Loucy (cell line): Measurements from ENCODE around the gene PLA2G4C.
"Not testable (repeated sequence)": the region's sequence is repeated elsewhere in the genome, so short reads cannot be mapped to it uniquely, and the experiment has no call there.

Source experiments
- H2AFZ ChIP-seq: fragments of 200-600 bp; sonication (generic); 2 replicates; pipeline ENCODE4 v1.6.0; 2016; ENCODE audit warnings: antibody characterized with exemption, mild to moderate bottlenecking, low read length, moderate library complexity
- H3F3A ChIP-seq: fragments of 200-600 bp; 2 replicates; pipeline ENCODE4 v1.6.0; 2016; ENCODE audit warnings: antibody characterized with exemption, low read depth, mild to moderate bottlenecking
- H3K27me3 ChIP-seq: fragments of 200-600 bp; sonication (generic); 2 replicates; pipeline ENCODE4 v1.6.1; 2014; ENCODE audit warnings: low read length, mild to moderate bottlenecking; ENCODE audit not compliant: insufficient read depth, poor library complexity, severe bottlenecking
- H3K36me3 ChIP-seq: fragments of 200-600 bp; sonication (generic); 2 replicates; pipeline ENCODE4 v1.6.1; 2016; ENCODE audit warnings: low read length; ENCODE audit not compliant: insufficient read depth
- H3K4me1 ChIP-seq: fragments of 200-600 bp; sonication (generic); 2 replicates; pipeline ENCODE4 v1.5.1; 2014; ENCODE audit warnings: low read length, mild to moderate bottlenecking; ENCODE audit not compliant: insufficient read depth, poor library complexity, severe bottlenecking
- H3K4me2 ChIP-seq: fragments of 200-600 bp; sonication (generic); 2 replicates; pipeline ENCODE4 v1.6.0; 2014; ENCODE audit warnings: antibody characterized with exemption, low read length, low read depth, mild to moderate bottlenecking; ENCODE audit not compliant: poor library complexity, severe bottlenecking
- H3K4me3 ChIP-seq: fragments of 200-600 bp; sonication (generic); 2 replicates; pipeline ENCODE4 v1.5.1; 2014; ENCODE audit warnings: low read length, mild to moderate bottlenecking, mixed read lengths; ENCODE audit not compliant: poor library complexity, severe bottlenecking
- H3K79me2 ChIP-seq: fragments of 200-600 bp; sonication (generic); 2 replicates; pipeline ENCODE4 v1.6.1; 2014; ENCODE audit warnings: low read length; ENCODE audit not compliant: insufficient read depth
- H3K9ac ChIP-seq: fragments of 200-600 bp; sonication (generic); 2 replicates; pipeline ENCODE4 v1.6.0; 2014; ENCODE audit warnings: mild to moderate bottlenecking, low read depth, low read length, moderate library complexity; ENCODE audit not compliant: poor library complexity, severe bottlenecking
- H3K9me2 ChIP-seq: fragments of 200-600 bp; sonication (generic); replicated peaks from 2 replicates; pipeline ENCODE4 v1.6.1; 2016; ENCODE audit warnings: low read depth, low read length, mixed read lengths
- H3K9me3 ChIP-seq: fragments of 200-600 bp; sonication (generic); 2 replicates; pipeline ENCODE4 v1.6.1; 2014; ENCODE audit warnings: mild to moderate bottlenecking, antibody characterized with exemption, low read length, low read depth; ENCODE audit not compliant: insufficient read depth
- H4K20me1 ChIP-seq: fragments of 200-600 bp; sonication (generic); 2 replicates; pipeline ENCODE4 v1.6.0; 2014; ENCODE audit warnings: antibody characterized with exemption, low read length, mild to moderate bottlenecking; ENCODE audit not compliant: insufficient read depth, poor library complexity, severe bottlenecking
- CTCF ChIP-seq: fragments of 200-600 bp; sonication (generic); conservative IDR thresholded peaks from 2 replicates; pipeline ENCODE4 v1.5.1; 2014; ENCODE audit warnings: mild to moderate bottlenecking, antibody characterized with exemption, low read length
- EZH2phosphoT487 ChIP-seq: fragments of 200-600 bp; IDR thresholded peaks from 2 replicates; pipeline ENCODE4 v1.6.1; 2018; ENCODE audit warnings: antibody characterized with exemption, mild to moderate bottlenecking, moderate library complexity, borderline replicate concordance

Gene PLA2G4C

GRCh38 chr19:48094129-48094854 is 16.3 kb downstream of the PLA2G4C start:
- no peaks in the 10 kb centered on the region for H3F3A ChIP-seq
- no peaks in the 10 kb centered on the region for H3K36me3 ChIP-seq
- H3K4me3 ChIP-seq = no peak overlapping the region
- H3K27me3 ChIP-seq = no peaks in the 10 kb centered on the region
- H4K20me1 ChIP-seq = no peaks in the 10 kb centered on the region
- H3K4me2 ChIP-seq = no peak overlapping the region
- H3K4me1 ChIP-seq = no peaks in the 10 kb centered on the region
- no peak overlapping the region for H2AFZ ChIP-seq
- H3K9ac ChIP-seq = no peak overlapping the region
- peaks cover 3% of the 10 kb centered on the region; the same call in 1 of the 2 replicates for H3K9me3 ChIP-seq
- TF ChIP-seq EZH2phosphoT487 (no peak), CTCF (no peak)
- H3K9me2 ChIP-seq = no peaks in the 10 kb centered on the region
- H3K79me2 ChIP-seq = no peaks in the 10 kb centered on the region

GRCh38 chr19:48091111-48091718 is 19.4 kb downstream of the PLA2G4C start:
- H3K4me2 ChIP-seq, H2AFZ ChIP-seq, H4K20me1 ChIP-seq, H3K4me3 ChIP-seq, H3K9me3 ChIP-seq, H3F3A ChIP-seq, H3K36me3 ChIP-seq, H3K79me2 ChIP-seq, H3K9me2 ChIP-seq, H3K4me1 ChIP-seq, H3K9ac ChIP-seq, H3K27me3 ChIP-seq: not testable (repeated sequence)

- H3K27me3 ChIP-seq = no peaks in the 10 kb centered on the region
- no peak overlapping the region for H2AFZ ChIP-seq
- no peaks in the 10 kb centered on the region for H3K9me2 ChIP-seq
- no peaks in the 10 kb centered on the region for H3K36me3 ChIP-seq
- H3K9me3 ChIP-seq = peaks cover 3% of the 10 kb centered on the region; the same call in 1 of the 2 replicates
- no peak overlapping the region for H3K4me3 ChIP-seq
- H3K4me2 ChIP-seq = no peak overlapping the region
- no peaks in the 10 kb centered on the region for H3F3A ChIP-seq
- no peaks in the 10 kb centered on the region for H3K4me1 ChIP-seq
- H3K79me2 ChIP-seq = no peaks in the 10 kb centered on the region
- H3K9ac ChIP-seq = no peak overlapping the region
- TF ChIP-seq EZH2phosphoT487 (no peak), CTCF (no peak)
- H4K20me1 ChIP-seq = no peaks in the 10 kb centered on the region
Observed at GRCh38 chr19:48090281-48090802, 20.3 kb downstream of the PLA2G4C start.

- not testable (repeated sequence) for H3K27me3 ChIP-seq, H3K4me2 ChIP-seq, H3K9me3 ChIP-seq, H3K36me3 ChIP-seq, H3K9me2 ChIP-seq, H3K79me2 ChIP-seq, H3K9ac ChIP-seq, H4K20me1 ChIP-seq, H3K4me3 ChIP-seq, H3K4me1 ChIP-seq, H3F3A ChIP-seq, H2AFZ ChIP-seq
Observed at GRCh38 chr19:48088991-48089390, 21.6 kb downstream of the PLA2G4C start.
